Lung (tissue), 12 donors: ENCODE measurements around the gene SUGCT. TPM values are rescaled to one million over a fixed set of nuclear protein-coding genes. Genes with fewer than 3 reads are reported as not detected.
A peak's percentile ranks its signal among the peaks of the same experiment; 100 is the strongest.

Experiments used
- ATAC-seq: fragments of 200-7000 bp; cut with Tn5 transposase; one replicate; pipeline ENCODE4 v1.9.1; 2020; ENCODE audit warnings: moderate number of reproducible peaks; ENCODE audit not compliant: insufficient read depth, low FRiP score
- DNase-seq, 3 donors: peaks; one replicate each; pipeline ENCODE4 v3.0.0-alpha.2; 2013 to 2017
- H3K27ac ChIP-seq, 2 donors: one replicate each; pipeline ENCODE4 v1.5.1; 2013; ENCODE audit warnings: mild to moderate bottlenecking in 2 of 2, moderate library complexity in 2 of 2, control low read depth in 1 of 2, inconsistent platforms in 1 of 2, low read depth in 1 of 2, low read length in 1 of 2
- H3K27me3 ChIP-seq, 3 donors: one replicate each; pipeline ENCODE4 v1.5.1; 2013; ENCODE audit warnings: low read length in 2 of 3; ENCODE audit not compliant: control insufficient read depth in 3 of 3, insufficient read depth in 3 of 3
- H3K36me3 ChIP-seq, 4 donors: one replicate each; pipeline ENCODE4 v1.5.1; 2013; ENCODE audit warnings: low read length in 4 of 4, mild to moderate bottlenecking in 1 of 4, moderate library complexity in 1 of 4; ENCODE audit not compliant: control insufficient read depth in 4 of 4, insufficient read depth in 4 of 4
- H3K4me1 ChIP-seq, 5 donors: one replicate each; pipeline ENCODE4 v1.5.1; 2013; ENCODE audit warnings: low read length in 5 of 5, mild to moderate bottlenecking in 2 of 5, moderate library complexity in 1 of 5; ENCODE audit not compliant: control insufficient read depth in 5 of 5, insufficient read depth in 5 of 5
- H3K4me3 ChIP-seq: one replicate; pipeline ENCODE4 v1.5.1; 2013; ENCODE audit warnings: mild to moderate bottlenecking, control low read depth, moderate library complexity
- H3K9ac ChIP-seq, 2 donors: one replicate each; pipeline ENCODE4 v1.5.1; 2013; ENCODE audit warnings: low read length in 2 of 2, control low read depth in 1 of 2; ENCODE audit not compliant: insufficient read depth in 1 of 2
- H3K9me3 ChIP-seq, 4 donors: one replicate each; pipeline ENCODE4 v1.5.1; 2013; ENCODE audit warnings: low read length in 3 of 4, mild to moderate bottlenecking in 1 of 4, moderate library complexity in 1 of 4; ENCODE audit not compliant: control insufficient read depth in 4 of 4, insufficient read depth in 3 of 4
- CTCF ChIP-seq: IDR thresholded peaks from 2 replicates; pipeline ENCODE4 v1.5.1; 2012; ENCODE audit warnings: mild to moderate bottlenecking; ENCODE audit errors: control extremely low read depth, extremely low read depth
- WGBS, 2 donors: extraction: QIAGEN DNeasy Blood & Tissue Kit; methylation state at CpG; one replicate each; pipeline ENCODE4 v1.1.7; 2013; 5-methylcytosine and 5-hydroxymethylcytosine counted together
- polyA plus RNA-seq, 2 donors: library from polyadenylated mRNA; stranded (reverse); fragments of 200-250 nt; gene quantifications; one replicate each; pipeline ENCODE4 v1.2.1, GENCODE V29; 2013
- total RNA-seq, 2 donors: library from RNA; depleted of rRNA in 1 of 2; stranded (reverse); fragments of >200 nt in 1 of 2; gene quantifications; one replicate each; pipeline ENCODE4 v1.2.1, GENCODE V29; 2014 to 2021
- donor health status: control.
- donor health status: control.
- donor health status: Bipolar disorder and iron deficiency.
- donor health status: healthy.
- donor health status: DM: yes; HTN: yes; CAD: no.

SUGCT gene
- total and polyA plus RNA-seq, 4 donors: 0.23 to 4.2 (median 1.8) TPM

- no peaks in the 10 kb centered on the region for H3K27me3 ChIP-seq
- DNase-seq: peak; percentile 51 to 81 (median 81)
- H3K36me3 ChIP-seq: no peaks in the 10 kb centered on the region
- 11 to 36% methylated on average over 8 of the region's 8 CpGs for WGBS, 2 donors
- H3K27ac ChIP-seq: peak overlapping the region in 1 of 2 donors; percentile 43
- H3K9ac ChIP-seq: no peak overlapping the region
- H3K4me1 ChIP-seq: peaks cover 0 to 26% (median 3%) of the 10 kb centered on the region in 5 donors
- ATAC-seq: peak; percentile 84
- H3K9me3 ChIP-seq: no peaks in the 10 kb centered on the region
- no peak for TF ChIP-seq CTCF
- H3K4me3 ChIP-seq: no peak overlapping the region
These were observed 417.1 kb downstream of the SUGCT start for GRCh38 chr7:40551685-40552576.

GRCh38 chr7:40560672-40561071, 425.9 kb downstream of the SUGCT start:
- H3K27me3 ChIP-seq: no peaks in the 10 kb centered on the region
- TF ChIP-seq CTCF: no peak
- no peak overlapping the region for H3K27ac ChIP-seq
- DNase-seq (no peak), ATAC-seq (no peak)
- H3K4me3 ChIP-seq: no peak overlapping the region
- H3K9ac ChIP-seq: no peak overlapping the region
- 92 to 94% methylated on average over 1 of the region's 1 CpG for WGBS, 2 donors
- no peaks in the 10 kb centered on the region for H3K36me3 ChIP-seq
- H3K4me1 ChIP-seq: peaks cover 0 to 4% (median 0%) of the 10 kb centered on the region in 5 donors
- no peaks in the 10 kb centered on the region for H3K9me3 ChIP-seq

GRCh38 chr7:40566879-40567278, 432.1 kb downstream of the SUGCT start:
- Histone ChIP-seq H3K27ac (no peak overlapping the region), H3K4me1 (peaks cover 0 to 5% (median 0%) of the 10 kb centered on the region in 5 donors), H3K36me3 (no peaks in the 10 kb centered on the region), H3K9ac (no peak overlapping the region), H3K9me3 (no peaks in the 10 kb centered on the region), H3K27me3 (no peaks in the 10 kb centered on the region), H3K4me3 (no peak overlapping the region)
- DNase-seq: no peak
- no peak for TF ChIP-seq CTCF
- ATAC-seq: no peak
- whole genome bisulfite sequencing, 2 donors: 70 to 76% methylated on average over 5 of the region's 5 CpGs
